Astrocyte (in vitro differentiated cells and primary cell): ENCODE results near the gene ARID4B. TPM values are rescaled to one million over a fixed set of nuclear protein-coding genes. Genes with fewer than 3 reads are reported as not detected.

Experiments used
- DNase-seq: peaks from one replicate; pipeline ENCODE4 v3.0.0-alpha.2; 2010; ENCODE audit warnings: low read depth
- FAIRE-seq: peaks from 2 replicates; lab custom pipeline; 2011; peaks lifted over from hg19 to GRCh38; lab: Jason Lieb, UNC
- H2AFZ ChIP-seq: 2 replicates; pipeline ENCODE4 v1.6.0; 2012; ENCODE audit warnings: low read depth, low read length, inconsistent platforms
- H3K27ac ChIP-seq: 2 replicates; pipeline ENCODE4 v1.5.1; 2011; ENCODE audit warnings: low read depth, low read length, inconsistent platforms
- H3K27me3 ChIP-seq: 2 replicates; pipeline ENCODE4 v1.6.0; 2011; ENCODE audit warnings: low read length, inconsistent platforms; ENCODE audit not compliant: insufficient read depth
- H3K36me3 ChIP-seq: 2 replicates; pipeline ENCODE4 v1.5.1; 2011; ENCODE audit warnings: low read length, inconsistent platforms; ENCODE audit not compliant: insufficient read depth
- H3K4me1 ChIP-seq: 2 replicates; pipeline ENCODE4 v1.5.1; 2011; ENCODE audit warnings: low read length, inconsistent platforms; ENCODE audit not compliant: insufficient read depth
- H3K4me2 ChIP-seq: 2 replicates; pipeline ENCODE4 v1.6.0; 2012; ENCODE audit warnings: low read length, inconsistent platforms
- H3K4me3 ChIP-seq: 2 replicates; pipeline ENCODE4 v1.5.1; 2011; ENCODE audit warnings: low read depth, mild to moderate bottlenecking, low read length, inconsistent platforms; ENCODE audit not compliant: insufficient read depth
- H3K79me2 ChIP-seq: 2 replicates; pipeline ENCODE4 v1.6.0; 2012; ENCODE audit warnings: mild to moderate bottlenecking, low read length, inconsistent platforms; ENCODE audit not compliant: insufficient read depth
- H3K9ac ChIP-seq: 2 replicates; pipeline ENCODE4 v1.6.0; 2012; ENCODE audit warnings: mild to moderate bottlenecking, low read length, inconsistent platforms
- H3K9me3 ChIP-seq: 2 replicates; pipeline ENCODE4 v1.5.1; 2012; ENCODE audit warnings: low read depth, mild to moderate bottlenecking, low read length, inconsistent platforms; ENCODE audit not compliant: insufficient read depth
- H4K20me1 ChIP-seq: 2 replicates; pipeline ENCODE4 v1.6.0; 2012; ENCODE audit warnings: low read length, inconsistent platforms; ENCODE audit not compliant: insufficient read depth
- H3K27ac Mint-ChIP-seq: one replicate; pipeline ENCODE4 v1.8.0; 2021; ENCODE audit warnings: mild to moderate bottlenecking, mixed read lengths; ENCODE audit not compliant: unreplicated experiment
- H3K27me3 Mint-ChIP-seq: one replicate; pipeline ENCODE4 v1.8.0; 2021; ENCODE audit warnings: low read depth, mixed read lengths; ENCODE audit not compliant: unreplicated experiment
- H3K36me3 Mint-ChIP-seq: one replicate; pipeline ENCODE4 v1.8.0; 2021; ENCODE audit warnings: low read depth, mixed read lengths; ENCODE audit not compliant: unreplicated experiment
- H3K4me1 Mint-ChIP-seq: one replicate; pipeline ENCODE4 v1.8.0; 2021; ENCODE audit warnings: low read depth, mixed read lengths; ENCODE audit not compliant: unreplicated experiment
- H3K4me3 Mint-ChIP-seq: one replicate; pipeline ENCODE4 v1.8.0; 2021; ENCODE audit warnings: mild to moderate bottlenecking, moderate library complexity, mixed read lengths; ENCODE audit not compliant: unreplicated experiment
- H3K9me3 Mint-ChIP-seq: one replicate; pipeline ENCODE4 v1.8.0; 2021; ENCODE audit warnings: mild to moderate bottlenecking, mixed read lengths; ENCODE audit not compliant: unreplicated experiment
- EZH2 ChIP-seq: IDR thresholded peaks from 2 replicates; pipeline ENCODE4 v1.6.1; 2012; ENCODE audit warnings: mild to moderate bottlenecking, low read length, inconsistent platforms; ENCODE audit not compliant: insufficient read depth
- total RNA-seq: library from RNA; stranded (reverse); gene quantifications from 2 replicates; pipeline ENCODE4 v1.2.1, GENCODE V29; 2021
- TF ChIP-seq, protein P1 (sequence below): IDR thresholded peaks from 2 replicates; pipeline ENCODE4 v1.5.1; 2011; ENCODE audit warnings: low read depth, mild to moderate bottlenecking, inconsistent platforms, low read length, moderate library complexity; ENCODE audit not compliant: insufficient read depth

Gene ARID4B
- total RNA-seq, 1 donor from 2014 or later = 38.6 TPM

DNA sequence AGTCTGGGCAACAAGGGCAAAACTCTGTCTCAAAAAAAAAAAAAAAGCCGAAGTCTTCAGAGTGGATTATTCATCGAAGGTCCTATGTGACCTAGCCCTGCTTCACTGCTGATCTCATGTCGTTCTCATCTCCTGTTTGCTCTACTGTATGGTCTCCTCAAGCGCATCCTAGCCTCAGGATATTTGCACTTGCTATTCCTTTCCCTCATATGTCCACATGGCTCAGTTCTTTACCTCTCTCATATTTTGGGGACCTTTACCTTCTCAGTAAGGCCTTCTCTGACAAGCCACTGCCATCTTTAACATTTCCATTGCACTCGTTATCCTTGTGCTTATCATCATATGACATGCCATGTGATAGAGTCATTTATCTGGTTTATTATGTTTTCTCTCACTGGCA is 41.8 kb upstream of the ARID4B start:
- H3K4me2 ChIP-seq = no peak overlapping the region
- no peaks in the 10 kb centered on the region for H3K27me3 Mint-ChIP-seq
- H3K36me3 ChIP-seq = no peaks in the 10 kb centered on the region
- H3K36me3 Mint-ChIP-seq = peaks cover 2% of the 10 kb centered on the region
- H3K4me3 ChIP-seq = no peak overlapping the region
- TF ChIP-seq, protein P1, sequence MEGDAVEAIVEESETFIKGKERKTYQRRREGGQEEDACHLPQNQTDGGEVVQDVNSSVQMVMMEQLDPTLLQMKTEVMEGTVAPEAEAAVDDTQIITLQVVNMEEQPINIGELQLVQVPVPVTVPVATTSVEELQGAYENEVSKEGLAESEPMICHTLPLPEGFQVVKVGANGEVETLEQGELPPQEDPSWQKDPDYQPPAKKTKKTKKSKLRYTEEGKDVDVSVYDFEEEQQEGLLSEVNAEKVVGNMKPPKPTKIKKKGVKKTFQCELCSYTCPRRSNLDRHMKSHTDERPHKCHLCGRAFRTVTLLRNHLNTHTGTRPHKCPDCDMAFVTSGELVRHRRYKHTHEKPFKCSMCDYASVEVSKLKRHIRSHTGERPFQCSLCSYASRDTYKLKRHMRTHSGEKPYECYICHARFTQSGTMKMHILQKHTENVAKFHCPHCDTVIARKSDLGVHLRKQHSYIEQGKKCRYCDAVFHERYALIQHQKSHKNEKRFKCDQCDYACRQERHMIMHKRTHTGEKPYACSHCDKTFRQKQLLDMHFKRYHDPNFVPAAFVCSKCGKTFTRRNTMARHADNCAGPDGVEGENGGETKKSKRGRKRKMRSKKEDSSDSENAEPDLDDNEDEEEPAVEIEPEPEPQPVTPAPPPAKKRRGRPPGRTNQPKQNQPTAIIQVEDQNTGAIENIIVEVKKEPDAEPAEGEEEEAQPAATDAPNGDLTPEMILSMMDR = no peak
- TF ChIP-seq EZH2 = no peak
- H3K9me3 ChIP-seq = no peaks in the 10 kb centered on the region
- no peak overlapping the region for H3K27ac ChIP-seq
- FAIRE-seq (no peak), DNase-seq (no peak)
- H2AFZ ChIP-seq = no peak overlapping the region
- peaks cover 7% of the 10 kb centered on the region for H3K4me1 Mint-ChIP-seq
- no peaks in the 10 kb centered on the region for H3K27me3 ChIP-seq
- H3K79me2 ChIP-seq = peaks cover 50% of the 10 kb centered on the region
- H3K4me3 Mint-ChIP-seq = peak overlapping the region; percentile 17
- peaks cover 8% of the 10 kb centered on the region for H4K20me1 ChIP-seq
- no peak overlapping the region for H3K9ac ChIP-seq
- H3K9me3 Mint-ChIP-seq = no peaks in the 10 kb centered on the region
- peaks cover 4% of the 10 kb centered on the region for H3K4me1 ChIP-seq
- H3K27ac Mint-ChIP-seq = no peak overlapping the region

DNA sequence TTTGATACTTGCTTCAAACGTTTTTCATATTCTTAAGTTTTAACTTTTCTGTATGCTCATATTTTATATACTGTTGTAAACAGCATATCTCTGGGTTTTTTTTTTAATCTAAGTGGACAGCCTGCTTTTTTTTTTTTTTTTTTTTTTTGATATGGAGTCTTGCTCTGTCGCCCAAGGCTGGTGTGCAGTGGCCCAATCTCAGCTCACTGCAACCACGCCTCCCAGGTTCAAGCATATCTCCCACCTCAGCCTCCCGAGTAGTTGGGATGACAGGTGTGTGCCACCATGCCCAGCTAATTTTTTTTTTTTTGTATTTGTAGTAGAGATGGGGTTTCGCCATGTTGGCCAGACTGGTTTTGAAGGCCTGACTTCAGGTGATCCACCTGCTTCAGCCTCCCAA is 40.4 kb upstream of the ARID4B start:
- Mint-ChIP-seq H3K27ac (no peak overlapping the region), H3K36me3 (no peaks in the 10 kb centered on the region), H3K9me3 (no peaks in the 10 kb centered on the region), H3K4me1 (peaks cover 7% of the 10 kb centered on the region), H3K4me3 (peak overlapping the region; percentile 95), H3K27me3 (no peaks in the 10 kb centered on the region)
- TF ChIP-seq EZH2 = no peak
- TF ChIP-seq, protein P1 = no peak
- peak overlapping the region; percentile 86 for H3K9ac ChIP-seq
- H3K4me2 ChIP-seq = peak overlapping the region; percentile 88
- DNase-seq (no peak), FAIRE-seq (no peak)
- H4K20me1 ChIP-seq = peaks cover 3% of the 10 kb centered on the region
- H3K36me3 ChIP-seq = no peaks in the 10 kb centered on the region
- H3K27me3 ChIP-seq = no peaks in the 10 kb centered on the region
- no peak overlapping the region for H3K27ac ChIP-seq
- H2AFZ ChIP-seq = no peak overlapping the region
- peak overlapping the region; percentile 89 for H3K4me3 ChIP-seq
- H3K9me3 ChIP-seq = no peaks in the 10 kb centered on the region
- peaks cover 4% of the 10 kb centered on the region for H3K4me1 ChIP-seq
- H3K79me2 ChIP-seq = peaks cover 45% of the 10 kb centered on the region
